ENCODE measurements around the gene SPOCD1. TPM values are rescaled to one million over a fixed set of nuclear protein-coding genes. Genes with fewer than 3 reads are reported as not detected.

Gene SPOCD1
- total RNA-seq, 1 donor from 2014 or later: not detected

- peaks cover 26% of the 10 kb centered on the region for H3K4me1 Mint-ChIP-seq (ENCODE audit: low read depth)
- no peaks in the 10 kb centered on the region for H3K36me3 Mint-ChIP-seq (ENCODE audit: low read depth)
- H3K27me3 Mint-ChIP-seq (ENCODE audit: insufficient read depth): peaks cover 18% of the 10 kb centered on the region
- H3K9me3 Mint-ChIP-seq: no peaks in the 10 kb centered on the region
- no peak overlapping the region for H3K27ac Mint-ChIP-seq
- H3K4me3 Mint-ChIP-seq: no peak overlapping the region
- intact Hi-C loops (cut with micrococcal nuclease): no loop called here
- no peak for DNase-seq (ENCODE audit: low spot score)
These were observed 67.5 kb downstream of the SPOCD1 start for GRCh38 chr1:31748365-31748764.

- intact Hi-C loops (cut with micrococcal nuclease): no loop called here
- Mint-ChIP-seq H3K9me3 (no peaks in the 10 kb centered on the region), H3K27me3 (ENCODE audit: insufficient read depth) (peaks cover 18% of the 10 kb centered on the region), H3K4me3 (no peak overlapping the region), H3K4me1 (ENCODE audit: low read depth) (peaks cover 25% of the 10 kb centered on the region), H3K27ac (no peak overlapping the region), H3K36me3 (ENCODE audit: low read depth) (no peaks in the 10 kb centered on the region)
- no peak for DNase-seq (ENCODE audit: low spot score)
These were observed 68.5 kb downstream of the SPOCD1 start for GRCh38 chr1:31747304-31747703.

DNA sequence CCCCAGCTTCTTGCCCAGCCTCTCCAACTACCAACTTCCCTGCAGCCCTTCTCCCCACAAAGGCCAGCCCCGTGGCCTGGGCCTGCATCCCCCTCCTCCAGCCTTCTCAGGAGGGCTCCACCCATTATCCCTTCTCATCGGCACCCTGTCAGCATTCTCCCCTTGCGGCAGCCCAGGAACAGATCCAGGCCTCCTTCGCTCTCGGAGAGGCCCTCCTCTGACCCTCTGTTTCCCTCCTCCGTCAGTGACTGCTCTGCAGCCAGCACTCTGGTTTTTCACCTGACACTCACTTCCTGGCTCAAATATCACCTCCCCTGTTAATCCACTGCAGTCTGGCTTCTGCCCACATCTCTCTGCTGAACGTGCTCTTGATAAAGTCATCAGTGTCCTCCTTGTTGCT lies 69.1 kb downstream of the SPOCD1 start:
- Mint-ChIP-seq H3K4me3 (no peak overlapping the region), H3K36me3 (ENCODE audit: low read depth) (no peaks in the 10 kb centered on the region), H3K9me3 (no peaks in the 10 kb centered on the region), H3K27ac (no peak overlapping the region), H3K4me1 (ENCODE audit: low read depth) (peaks cover 19% of the 10 kb centered on the region), H3K27me3 (ENCODE audit: insufficient read depth) (peaks cover 15% of the 10 kb centered on the region)
- intact Hi-C loops (cut with micrococcal nuclease): no loop called here
- no peak for DNase-seq (ENCODE audit: low spot score)

DNA sequence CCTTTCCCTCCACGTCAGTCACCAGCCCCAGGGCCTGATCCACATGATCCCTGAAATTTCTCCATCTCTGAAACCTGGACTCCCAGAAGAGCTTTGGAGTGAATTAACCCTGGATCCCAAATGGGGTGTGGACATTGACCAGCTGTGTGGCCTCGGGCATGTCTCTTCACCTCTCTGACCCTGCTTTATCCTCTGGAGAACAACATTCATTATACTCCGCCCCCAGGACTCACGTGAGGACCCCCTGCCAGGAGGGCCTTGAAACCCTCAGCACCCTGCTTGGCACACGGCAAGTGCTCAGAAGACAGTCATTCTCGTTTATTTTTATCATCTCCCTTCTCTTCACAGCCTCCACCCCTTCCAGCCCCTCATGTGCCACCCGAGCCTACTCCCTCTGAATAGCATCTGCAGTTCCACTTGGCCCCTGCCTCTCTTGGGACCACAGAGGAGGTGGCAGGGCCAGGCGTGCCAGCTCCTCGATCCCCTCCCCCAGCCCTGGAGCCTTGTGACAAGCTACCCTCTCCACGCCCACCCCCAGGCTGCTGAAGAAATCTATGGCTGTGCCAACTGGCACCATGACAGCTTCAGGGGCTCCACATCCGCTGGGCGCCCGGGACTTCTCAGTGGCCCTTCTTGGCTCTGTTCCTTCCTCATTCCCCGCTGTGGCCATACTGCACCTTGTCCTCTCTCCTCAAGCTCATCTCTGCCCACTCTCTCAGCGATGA lies 69.7 kb downstream of the SPOCD1 start:
- intact Hi-C loops (cut with micrococcal nuclease): loop anchor here (1.0 kb wide), 2 partner anchors 43 to 83 kb away; no protein-coding TSS in a partner anchor
- no peak for DNase-seq (ENCODE audit: low spot score)
- H3K36me3 Mint-ChIP-seq (ENCODE audit: low read depth): no peaks in the 10 kb centered on the region
- H3K9me3 Mint-ChIP-seq: no peaks in the 10 kb centered on the region
- H3K27me3 Mint-ChIP-seq (ENCODE audit: insufficient read depth): peaks cover 14% of the 10 kb centered on the region
- no peak overlapping the region for H3K27ac Mint-ChIP-seq
- no peak overlapping the region for H3K4me3 Mint-ChIP-seq
- H3K4me1 Mint-ChIP-seq (ENCODE audit: low read depth): peaks cover 13% of the 10 kb centered on the region

GRCh38 chr1:31745096-31745945 lies 70.5 kb downstream of the SPOCD1 start:
- H3K36me3 Mint-ChIP-seq (ENCODE audit: low read depth): no peaks in the 10 kb centered on the region
- intact Hi-C loops (cut with micrococcal nuclease): loop anchor here (1.0 kb wide), 2 partner anchors 44 to 82 kb away; no protein-coding TSS in a partner anchor
- peaks cover 11% of the 10 kb centered on the region for H3K27me3 Mint-ChIP-seq (ENCODE audit: insufficient read depth)
- H3K4me1 Mint-ChIP-seq (ENCODE audit: low read depth): peaks cover 9% of the 10 kb centered on the region
- no peak overlapping the region for H3K27ac Mint-ChIP-seq
- H3K9me3 Mint-ChIP-seq: no peaks in the 10 kb centered on the region
- peak; percentile 40 for DNase-seq (ENCODE audit: low spot score)
- H3K4me3 Mint-ChIP-seq: no peak overlapping the region

GRCh38 chr1:31744165-31744888 lies 71.5 kb downstream of the SPOCD1 start:
- no peaks in the 10 kb centered on the region for H3K36me3 Mint-ChIP-seq (ENCODE audit: low read depth)
- no peak overlapping the region for H3K27ac Mint-ChIP-seq
- no peak for DNase-seq (ENCODE audit: low spot score)
- peaks cover 11% of the 10 kb centered on the region for H3K27me3 Mint-ChIP-seq (ENCODE audit: insufficient read depth)
- no peak overlapping the region for H3K4me3 Mint-ChIP-seq
- intact Hi-C loops (cut with micrococcal nuclease): no loop called here
- no peaks in the 10 kb centered on the region for H3K9me3 Mint-ChIP-seq
- peaks cover 13% of the 10 kb centered on the region for H3K4me1 Mint-ChIP-seq (ENCODE audit: low read depth)

DNA sequence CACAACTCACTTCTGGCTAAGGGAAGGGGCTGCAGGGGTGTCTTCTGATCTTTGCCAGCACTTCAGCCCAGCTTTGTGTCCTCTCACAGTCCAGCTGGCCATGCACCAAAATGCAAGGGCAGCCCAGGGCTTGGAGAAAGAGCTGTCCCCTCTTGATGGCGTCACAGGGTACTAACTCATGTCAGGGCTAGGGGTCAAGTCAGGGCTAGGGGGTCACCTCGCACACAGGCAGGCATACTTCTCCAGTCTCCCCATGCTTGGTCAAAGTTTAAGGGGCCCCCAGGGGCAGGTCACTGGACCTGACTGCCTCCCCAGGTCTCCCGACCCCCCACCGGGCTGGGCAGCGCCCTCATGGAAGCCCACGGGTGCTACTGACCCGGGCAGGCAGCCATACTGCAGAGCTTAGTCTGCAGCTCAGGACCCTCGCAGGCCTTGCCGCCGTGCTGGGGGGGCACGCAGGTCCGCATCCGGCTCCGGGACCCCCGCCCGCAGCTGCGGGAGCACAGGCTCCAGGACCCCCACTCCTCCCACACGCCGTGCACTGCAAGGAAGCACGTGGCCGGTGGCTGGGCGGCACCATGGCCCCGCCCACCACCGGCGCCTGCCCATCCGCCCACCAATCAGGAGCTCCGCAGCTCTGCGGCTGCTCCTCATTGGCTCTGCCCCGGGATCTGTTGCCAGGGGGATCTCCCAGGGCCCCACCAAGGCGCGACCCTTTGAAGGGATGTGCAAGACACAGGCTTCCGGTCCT lies 73.2 kb downstream of the SPOCD1 start:
- H3K27me3 Mint-ChIP-seq (ENCODE audit: insufficient read depth): peaks cover 3% of the 10 kb centered on the region
- no peak for DNase-seq (ENCODE audit: low spot score)
- H3K36me3 Mint-ChIP-seq (ENCODE audit: low read depth): no peaks in the 10 kb centered on the region
- H3K27ac Mint-ChIP-seq: no peak overlapping the region
- no peaks in the 10 kb centered on the region for H3K9me3 Mint-ChIP-seq
- intact Hi-C loops (cut with micrococcal nuclease): no loop called here
- H3K4me1 Mint-ChIP-seq (ENCODE audit: low read depth): peaks cover 14% of the 10 kb centered on the region
- H3K4me3 Mint-ChIP-seq: no peak overlapping the region

Other genes starting within 250 kb of the SPOCD1 start
- gene TINAGL1, start 239.5 kb downstream of the SPOCD1 start, total RNA-seq: not detected in 2 replicates
- gene HCRTR1, start 198.3 kb downstream of the SPOCD1 start, total RNA-seq: not detected in 2 replicates
- 57.6 and 66.1 TPM in 2 replicates for gene PEF1, start 171.1 kb downstream of the SPOCD1 start, total RNA-seq
- gene COL16A1, start 112.0 kb downstream of the SPOCD1 start, total RNA-seq: not detected in 2 replicates
- 0.13 and 0.29 TPM in 2 replicates for gene ADGRB2, start 51.7 kb downstream of the SPOCD1 start, total RNA-seq
- gene PTP4A2, start 122.3 kb upstream of the SPOCD1 start, total RNA-seq: 390 and 421 TPM in 2 replicates
- 156 and 158 TPM in 2 replicates for gene KHDRBS1, start 197.8 kb upstream of the SPOCD1 start, total RNA-seq

All from activated T-helper 1 cell treated with anti-CD3 and anti-CD28 coated beads, Interleukin-12 subunit alpha, Interleukin-12 subunit beta, Interleukin-2, Interleukin-4 antibody, amounts not matched to agents 30 ng/mL and 10 ng/mL and 1 ng/mL, durations not matched to agents 14 hours and 24 hours and 36 hours (primary cell).